AG04449 (cell line): ENCODE results near the gene BCR.
A peak's percentile ranks its signal among the peaks of the same experiment; 100 is the strongest.

Experiments
- CTCF ChIA-PET: fragments of 350-600 bp; formaldehyde crosslinking; extraction: SDS; loops from one replicate; lab custom pipeline; 2021; ENCODE audit warnings: antibody characterized with exemption; lab: Yijun Ruan, JAX
- POLR2A ChIA-PET: fragments of 400-600, 350-600 bp; formaldehyde crosslinking; extraction: SDS; loops from one replicate; lab custom pipeline; 2020; ENCODE audit warnings: antibody characterized with exemption, inconsistent platforms; lab: Yijun Ruan, JAX
- DNase-seq: peaks from one replicate; pipeline ENCODE4 v3.0.0-alpha.2; 2010; ENCODE audit warnings: low read depth, low spot score
- H3K4me3 ChIP-seq: 2 replicates; pipeline ENCODE4 v1.5.1; 2011; ENCODE audit warnings: low read depth, mild to moderate bottlenecking, control low read depth, low read length
- TF ChIP-seq, protein P1 (sequence below): IDR thresholded peaks from one replicate; pipeline ENCODE4 v1.5.1; 2011; ENCODE audit warnings: mild to moderate bottlenecking, moderate library complexity, low read length, control low read depth, inconsistent platforms; ENCODE audit not compliant: insufficient read depth; ENCODE audit errors: missing control alignments

The BCR gene

DNA sequence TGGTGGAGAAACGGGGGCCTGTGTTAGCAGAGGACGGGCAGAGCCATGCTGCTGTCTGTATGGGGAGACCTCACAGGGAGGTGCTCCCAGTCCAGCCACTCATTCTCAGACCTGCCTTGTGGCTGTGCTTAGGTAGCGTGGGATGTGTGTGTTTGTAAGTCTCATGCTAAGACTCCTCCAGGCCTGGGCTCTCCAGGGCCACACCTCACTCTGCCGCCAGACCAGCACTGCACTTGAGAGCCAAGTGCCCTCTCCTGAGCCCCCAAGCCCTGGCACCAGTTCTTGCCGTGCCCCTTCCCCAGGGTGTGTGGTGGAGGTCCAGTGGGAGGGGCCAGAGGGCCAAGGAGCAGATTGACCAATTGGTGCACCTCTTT, 108.8 kb downstream of the BCR start:
- TF ChIP-seq, protein P1, sequence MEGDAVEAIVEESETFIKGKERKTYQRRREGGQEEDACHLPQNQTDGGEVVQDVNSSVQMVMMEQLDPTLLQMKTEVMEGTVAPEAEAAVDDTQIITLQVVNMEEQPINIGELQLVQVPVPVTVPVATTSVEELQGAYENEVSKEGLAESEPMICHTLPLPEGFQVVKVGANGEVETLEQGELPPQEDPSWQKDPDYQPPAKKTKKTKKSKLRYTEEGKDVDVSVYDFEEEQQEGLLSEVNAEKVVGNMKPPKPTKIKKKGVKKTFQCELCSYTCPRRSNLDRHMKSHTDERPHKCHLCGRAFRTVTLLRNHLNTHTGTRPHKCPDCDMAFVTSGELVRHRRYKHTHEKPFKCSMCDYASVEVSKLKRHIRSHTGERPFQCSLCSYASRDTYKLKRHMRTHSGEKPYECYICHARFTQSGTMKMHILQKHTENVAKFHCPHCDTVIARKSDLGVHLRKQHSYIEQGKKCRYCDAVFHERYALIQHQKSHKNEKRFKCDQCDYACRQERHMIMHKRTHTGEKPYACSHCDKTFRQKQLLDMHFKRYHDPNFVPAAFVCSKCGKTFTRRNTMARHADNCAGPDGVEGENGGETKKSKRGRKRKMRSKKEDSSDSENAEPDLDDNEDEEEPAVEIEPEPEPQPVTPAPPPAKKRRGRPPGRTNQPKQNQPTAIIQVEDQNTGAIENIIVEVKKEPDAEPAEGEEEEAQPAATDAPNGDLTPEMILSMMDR, result no peak
- H3K4me3 ChIP-seq, result no peak overlapping the region
- no peak for DNase-seq
- ChIA-PET POLR2A (no interaction called here), CTCF (interaction anchor here (0.6 to 34.4 kb wide), 13 partner anchors 9 to 330 kb away, joined by 3 to 953 read pairs (median 7); partner anchors contain the start of gene BCR)

- DNase-seq, result no peak
- no peak overlapping the region for H3K4me3 ChIP-seq
- CTCF ChIA-PET, result interaction anchor here (0.6 to 34.4 kb wide), 24 partner anchors 8 to 333 kb away, joined by 3 to 953 read pairs (median 4); partner anchors contain the start of genes BCR and RAB36
- TF ChIP-seq, protein P1, result peak; percentile 91
- POLR2A ChIA-PET, result no interaction called here
Measured at GRCh38 chr22:23289851-23290724, 109.8 kb downstream of the BCR start.

GRCh38 chr22:23291806-23292452, 111.6 kb downstream of the BCR start:
- ChIA-PET POLR2A (no interaction called here), CTCF (interaction anchor here (1.1 to 34.4 kb wide), 3 partner anchors 12 to 113 kb away, joined by 3 to 953 read pairs (median 57); partner anchors contain the start of gene BCR)
- H3K4me3 ChIP-seq, result no peak overlapping the region
- DNase-seq, result no peak
- TF ChIP-seq, protein P1, result no peak

GRCh38 chr22:23292453-23293350, 112.4 kb downstream of the BCR start:
- no peak for DNase-seq
- H3K4me3 ChIP-seq, result no peak overlapping the region
- ChIA-PET POLR2A (no interaction called here), CTCF (interaction anchor here (1.1 to 34.4 kb wide), 4 partner anchors 13 to 114 kb away, joined by 3 to 953 read pairs (median 31); partner anchors contain the start of gene BCR)
- TF ChIP-seq, protein P1, result no peak

DNA sequence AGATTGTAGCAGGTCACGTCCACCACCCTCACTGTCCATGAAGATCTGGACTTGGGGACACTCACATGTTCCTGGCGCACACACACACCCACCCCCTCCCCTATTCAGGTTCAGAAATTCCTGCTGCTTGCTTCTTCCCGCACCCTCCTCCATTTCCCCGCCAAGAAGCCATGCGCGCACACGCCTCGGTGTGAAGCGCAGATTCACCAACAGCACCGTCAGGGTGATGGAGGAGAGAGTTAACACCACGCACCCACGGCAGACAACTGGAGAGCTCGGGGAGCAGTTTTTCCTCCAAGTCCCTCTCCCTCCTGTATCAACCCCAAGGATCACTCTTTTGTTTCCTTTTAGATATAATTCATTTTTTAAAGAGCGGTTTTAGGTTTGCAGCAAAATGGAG, 113.4 kb downstream of the BCR start:
- H3K4me3 ChIP-seq, result no peak overlapping the region
- no peak for DNase-seq
- ChIA-PET POLR2A (no interaction called here), CTCF (interaction anchor here (1.7 to 34.4 kb wide), 3 partner anchors 14 to 115 kb away, joined by 5 to 953 read pairs (median 57); partner anchors contain the start of gene BCR)
- TF ChIP-seq, protein P1, result no peak
